SK-N-MC (cell line): ENCODE data around the gene KLRF2.

ENCODE experiments used
- EZH2 ChIP-seq: fragments of 200-600 bp; sonication (generic); IDR thresholded peaks from one replicate; pipeline ENCODE4 v1.6.1; 2017; ENCODE audit warnings: antibody characterized with exemption
- POLR2AphosphoS5 ChIP-seq: IDR thresholded peaks from 2 replicates; pipeline ENCODE4 v1.6.1; 2012; ENCODE audit warnings: mild to moderate bottlenecking, low read depth, low read length, borderline replicate concordance

DNA sequence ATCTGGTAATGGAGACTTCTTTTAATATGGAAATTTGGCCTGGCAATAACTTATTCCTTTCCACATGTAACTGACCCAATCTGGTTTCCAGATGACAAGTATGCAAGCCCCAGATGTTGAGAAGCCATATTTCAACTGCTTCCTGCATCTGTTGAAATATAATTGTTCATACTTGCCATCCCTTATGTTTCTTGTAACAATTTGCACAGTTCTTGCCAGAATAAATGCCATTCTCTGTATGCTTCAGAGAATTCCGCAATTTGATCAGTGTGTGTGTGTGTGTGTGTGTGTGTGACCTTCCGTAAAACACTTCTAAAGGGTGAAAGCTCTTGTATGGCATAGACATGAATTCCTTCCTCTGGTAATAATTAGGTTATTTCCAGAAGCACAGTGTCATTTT is 52.7 kb downstream of the KLRF2 start:
- TF ChIP-seq EZH2 (no peak), POLR2AphosphoS5 (no peak)
